KMS-11 (cell line): ENCODE measurements around the gene RNF213.

Experiments
- H2AFZ ChIP-seq: fragments of 200-600 bp; sonication (generic); 2 replicates; pipeline ENCODE4 v1.6.1; 2016; ENCODE audit warnings: antibody characterized with exemption, mixed run types, low read depth
- H3K27ac ChIP-seq: fragments of 200-600 bp; sonication (generic); 2 replicates; pipeline ENCODE4 v1.6.1; 2016; ENCODE audit warnings: mild to moderate bottlenecking, mixed run types
- H3K27me3 ChIP-seq: fragments of 200-600 bp; sonication (generic); 2 replicates; pipeline ENCODE4 v1.6.1; 2017; ENCODE audit warnings: mild to moderate bottlenecking, low read depth, mixed run types, moderate library complexity; ENCODE audit not compliant: insufficient read depth
- H3K36me3 ChIP-seq: fragments of 200-600 bp; sonication (generic); 2 replicates; pipeline ENCODE4 v1.6.1; 2017; ENCODE audit warnings: mild to moderate bottlenecking, mixed run types; ENCODE audit not compliant: insufficient read depth
- H3K4me1 ChIP-seq: fragments of 200-600 bp; sonication (generic); 2 replicates; pipeline ENCODE4 v1.6.1; 2016; ENCODE audit warnings: mild to moderate bottlenecking, low read depth, mixed run types; ENCODE audit not compliant: poor library complexity, severe bottlenecking
- H3K4me2 ChIP-seq: fragments of 200-600 bp; sonication (generic); 2 replicates; pipeline ENCODE4 v1.7.0; 2016; ENCODE audit warnings: mild to moderate bottlenecking, mixed run types
- H3K4me3 ChIP-seq: fragments of 200-600 bp; sonication (generic); IDR thresholded peaks from 2 replicates; pipeline ENCODE4 v1.6.1; 2017; ENCODE audit warnings: low read depth, low read length, mixed read lengths; ENCODE audit not compliant: insufficient read depth
- H3K79me2 ChIP-seq: fragments of 200-600 bp; sonication (generic); 2 replicates; pipeline ENCODE4 v1.6.1; 2016; ENCODE audit warnings: low read depth, mixed run types; ENCODE audit not compliant: insufficient read depth
- H3K9ac ChIP-seq: fragments of 200-600 bp; sonication (generic); 2 replicates; pipeline ENCODE4 v1.6.1; 2016; ENCODE audit warnings: mild to moderate bottlenecking, mixed run types
- H4K20me1 ChIP-seq: fragments of 200-600 bp; sonication (generic); 2 replicates; pipeline ENCODE4 v1.6.1; 2016; ENCODE audit warnings: mild to moderate bottlenecking, mixed run types; ENCODE audit not compliant: insufficient read depth
- TF ChIP-seq, protein P1 (sequence below): fragments of 200-600 bp; sonication (generic); conservative IDR thresholded peaks from 2 replicates; pipeline ENCODE4 v1.6.1; 2017; ENCODE audit warnings: low read depth, mild to moderate bottlenecking, antibody characterized with exemption, low read length, moderate library complexity, mixed read lengths

Gene RNF213

DNA sequence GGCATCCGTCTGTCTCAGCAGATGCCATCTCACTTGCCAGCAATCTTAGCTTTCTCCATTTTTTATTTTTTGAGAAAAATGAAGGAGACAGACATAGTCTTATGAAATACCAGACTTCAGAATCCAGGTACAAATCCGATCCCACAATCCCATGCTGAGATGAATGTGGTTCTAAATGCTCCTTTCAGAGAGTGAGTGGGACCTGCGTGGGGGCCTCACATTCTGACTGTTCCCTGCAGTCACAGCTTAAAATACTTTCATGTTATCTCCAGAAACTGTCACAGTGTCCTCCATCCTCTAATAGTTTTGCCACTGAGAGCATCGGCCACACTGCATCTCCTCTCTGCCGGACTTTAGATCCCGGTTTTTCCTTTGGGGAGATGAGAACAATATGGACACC lies 119.4 kb downstream of the RNF213 start:
- no peaks in the 10 kb centered on the region for H3K79me2 ChIP-seq
- H3K27ac ChIP-seq: no peak overlapping the region
- H2AFZ ChIP-seq: no peak overlapping the region
- H3K4me1 ChIP-seq: no peaks in the 10 kb centered on the region
- H4K20me1 ChIP-seq: no peaks in the 10 kb centered on the region
- H3K27me3 ChIP-seq: no peaks in the 10 kb centered on the region
- H3K4me3 ChIP-seq: no peak overlapping the region
- TF ChIP-seq, protein P1, sequence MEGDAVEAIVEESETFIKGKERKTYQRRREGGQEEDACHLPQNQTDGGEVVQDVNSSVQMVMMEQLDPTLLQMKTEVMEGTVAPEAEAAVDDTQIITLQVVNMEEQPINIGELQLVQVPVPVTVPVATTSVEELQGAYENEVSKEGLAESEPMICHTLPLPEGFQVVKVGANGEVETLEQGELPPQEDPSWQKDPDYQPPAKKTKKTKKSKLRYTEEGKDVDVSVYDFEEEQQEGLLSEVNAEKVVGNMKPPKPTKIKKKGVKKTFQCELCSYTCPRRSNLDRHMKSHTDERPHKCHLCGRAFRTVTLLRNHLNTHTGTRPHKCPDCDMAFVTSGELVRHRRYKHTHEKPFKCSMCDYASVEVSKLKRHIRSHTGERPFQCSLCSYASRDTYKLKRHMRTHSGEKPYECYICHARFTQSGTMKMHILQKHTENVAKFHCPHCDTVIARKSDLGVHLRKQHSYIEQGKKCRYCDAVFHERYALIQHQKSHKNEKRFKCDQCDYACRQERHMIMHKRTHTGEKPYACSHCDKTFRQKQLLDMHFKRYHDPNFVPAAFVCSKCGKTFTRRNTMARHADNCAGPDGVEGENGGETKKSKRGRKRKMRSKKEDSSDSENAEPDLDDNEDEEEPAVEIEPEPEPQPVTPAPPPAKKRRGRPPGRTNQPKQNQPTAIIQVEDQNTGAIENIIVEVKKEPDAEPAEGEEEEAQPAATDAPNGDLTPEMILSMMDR: no peak
- H3K4me2 ChIP-seq: no peak overlapping the region
- H3K9ac ChIP-seq: no peak overlapping the region
- H3K36me3 ChIP-seq: no peaks in the 10 kb centered on the region

DNA sequence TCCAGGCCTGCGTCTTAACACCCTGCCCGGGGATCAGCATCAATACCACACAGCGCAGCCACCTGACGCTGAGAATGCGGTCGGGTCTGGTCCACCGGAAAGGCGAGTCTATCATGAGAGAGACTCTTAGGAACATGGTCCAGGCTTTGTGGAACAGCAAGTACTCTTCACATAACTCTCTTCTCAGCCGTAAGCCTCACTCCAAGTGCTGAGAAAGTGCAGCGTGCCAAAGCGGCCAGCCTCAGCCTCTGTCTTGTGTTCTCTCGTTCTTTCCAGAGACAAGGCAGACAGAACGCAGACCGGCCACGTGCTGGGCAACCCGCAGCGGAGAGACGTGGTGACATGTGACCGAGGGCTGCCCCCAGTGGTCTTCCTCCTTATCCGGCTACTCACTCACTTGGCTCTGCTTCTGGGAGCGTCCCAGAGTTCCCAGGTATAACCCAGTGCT lies 119.9 kb downstream of the RNF213 start:
- Histone ChIP-seq H3K4me3 (no peak overlapping the region), H3K36me3 (no peaks in the 10 kb centered on the region; the same call in 1 of the 2 replicates), H3K4me1 (no peaks in the 10 kb centered on the region), H3K27me3 (no peaks in the 10 kb centered on the region), H3K27ac (no peak overlapping the region), H4K20me1 (no peaks in the 10 kb centered on the region), H3K4me2 (no peak overlapping the region), H3K79me2 (no peaks in the 10 kb centered on the region), H3K9ac (no peak overlapping the region), H2AFZ (no peak overlapping the region)
- TF ChIP-seq, protein P1: no peak

DNA sequence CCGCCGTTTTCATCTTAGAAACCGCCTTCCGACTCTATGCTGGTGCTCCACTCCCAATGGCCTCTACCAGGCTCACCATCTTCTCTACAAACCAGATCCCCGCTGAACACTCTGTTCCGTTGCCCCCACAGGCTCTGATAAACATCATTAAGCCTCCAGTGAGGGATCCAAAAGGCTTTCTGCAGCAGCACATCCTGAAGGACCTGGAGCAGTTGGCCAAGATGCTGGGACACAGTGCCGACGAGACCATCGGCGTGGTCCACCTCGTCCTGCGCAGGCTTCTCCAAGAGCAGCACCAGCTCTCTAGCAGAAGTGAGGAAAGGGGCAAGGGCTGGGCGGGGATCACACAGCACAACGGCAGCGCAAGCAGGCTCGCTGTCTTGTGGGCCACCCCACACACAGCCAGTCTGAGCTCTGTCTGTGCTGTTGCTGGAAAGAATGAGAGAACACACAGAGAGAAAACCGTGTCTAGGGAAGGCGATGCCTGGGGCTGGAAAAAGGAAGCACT lies 120.8 kb downstream of the RNF213 start:
- H4K20me1 ChIP-seq: no peaks in the 10 kb centered on the region
- H2AFZ ChIP-seq: no peak overlapping the region
- H3K27ac ChIP-seq: no peak overlapping the region
- no peaks in the 10 kb centered on the region for H3K4me1 ChIP-seq
- no peak overlapping the region for H3K4me3 ChIP-seq
- TF ChIP-seq, protein P1: no peak
- no peaks in the 10 kb centered on the region for H3K79me2 ChIP-seq
- H3K27me3 ChIP-seq: no peaks in the 10 kb centered on the region
- H3K9ac ChIP-seq: no peak overlapping the region
- H3K4me2 ChIP-seq: no peak overlapping the region
- H3K36me3 ChIP-seq: no peaks in the 10 kb centered on the region; the same call in 1 of the 2 replicates

DNA sequence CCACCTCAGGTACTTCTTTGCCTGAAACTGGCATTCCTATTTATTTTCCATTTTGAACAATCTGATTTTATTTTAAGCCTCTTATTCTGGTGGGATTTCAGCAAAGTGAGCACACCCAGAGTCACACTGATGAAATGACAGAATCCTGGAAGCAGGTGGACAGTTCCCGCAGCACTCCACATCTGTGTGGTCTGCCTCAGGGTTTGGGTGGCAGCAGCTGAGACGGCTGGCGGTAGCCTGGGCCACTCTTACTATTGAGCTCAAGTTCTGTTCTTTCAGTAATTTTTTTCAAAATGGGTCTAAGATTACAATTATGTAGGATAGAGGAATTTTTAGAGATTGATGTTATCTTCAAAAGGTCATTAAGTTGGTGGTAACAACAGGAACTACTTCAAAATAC lies 121.8 kb downstream of the RNF213 start:
- Histone ChIP-seq H3K79me2 (no peaks in the 10 kb centered on the region), H2AFZ (no peak overlapping the region), H3K36me3 (no peaks in the 10 kb centered on the region; the same call in 1 of the 2 replicates), H3K27ac (no peak overlapping the region), H4K20me1 (no peaks in the 10 kb centered on the region), H3K27me3 (no peaks in the 10 kb centered on the region), H3K9ac (no peak overlapping the region), H3K4me2 (no peak overlapping the region), H3K4me1 (no peaks in the 10 kb centered on the region), H3K4me3 (no peak overlapping the region)
- TF ChIP-seq, protein P1: no peak
